ENCODE data around the gene ICA1. TPM values are rescaled to one million over a fixed set of nuclear protein-coding genes. Genes with fewer than 3 reads are reported as not detected.

Gene ICA1
- total RNA-seq, 3 donors from 2014 or later, result 22.1 to 70.1 (median 45.7) TPM

DNA sequence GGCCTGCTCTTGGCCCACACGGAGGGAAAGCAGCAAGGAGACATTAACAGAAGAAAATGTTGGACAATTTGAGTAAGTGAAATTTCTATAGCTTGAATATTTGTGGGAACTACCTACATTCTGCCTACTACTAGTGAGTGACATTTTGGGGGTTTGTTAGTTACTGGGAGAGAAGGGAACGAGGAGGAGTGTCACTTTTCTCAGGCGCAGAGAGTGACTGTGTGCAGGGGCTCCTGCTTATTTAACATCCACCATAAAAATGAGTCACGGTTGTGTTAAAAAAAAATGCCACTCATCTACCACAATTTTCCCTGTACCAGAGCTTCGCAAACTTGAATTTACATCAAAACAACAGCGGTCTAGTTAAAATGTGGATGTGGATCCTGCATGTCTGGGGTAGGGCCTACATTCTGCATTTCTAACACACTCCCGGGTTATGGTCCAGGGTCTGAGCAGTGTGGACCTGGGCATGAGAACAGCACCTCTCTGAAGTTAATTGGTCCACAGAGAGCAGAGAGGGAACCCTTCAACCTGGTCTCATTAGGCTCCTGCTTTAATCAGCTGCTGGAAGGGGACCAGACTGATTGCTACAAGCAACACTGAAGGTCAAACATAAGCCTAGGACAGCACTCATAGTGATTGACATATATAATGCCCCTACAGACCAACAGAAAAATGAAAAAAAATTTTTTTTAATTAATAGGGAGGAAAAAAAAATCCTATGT lies 41.4 kb downstream of the ICA1 start:
- Histone ChIP-seq H3K9me3 (no peaks in the 10 kb centered on the region), H3K27ac (no peak overlapping the region), H3K36me3 (no peaks in the 10 kb centered on the region), H3K4me3 (no peak overlapping the region), H3K27me3 (no peaks in the 10 kb centered on the region), H3K4me1 (no peaks in the 10 kb centered on the region)
- TF ChIP-seq POLR2AphosphoS5 (IDR thresholded peaks at IDR 0.05) (no peak), POLR2A (IDR thresholded peaks at IDR 0.05) (no peak)
- TF ChIP-seq, protein P1, sequence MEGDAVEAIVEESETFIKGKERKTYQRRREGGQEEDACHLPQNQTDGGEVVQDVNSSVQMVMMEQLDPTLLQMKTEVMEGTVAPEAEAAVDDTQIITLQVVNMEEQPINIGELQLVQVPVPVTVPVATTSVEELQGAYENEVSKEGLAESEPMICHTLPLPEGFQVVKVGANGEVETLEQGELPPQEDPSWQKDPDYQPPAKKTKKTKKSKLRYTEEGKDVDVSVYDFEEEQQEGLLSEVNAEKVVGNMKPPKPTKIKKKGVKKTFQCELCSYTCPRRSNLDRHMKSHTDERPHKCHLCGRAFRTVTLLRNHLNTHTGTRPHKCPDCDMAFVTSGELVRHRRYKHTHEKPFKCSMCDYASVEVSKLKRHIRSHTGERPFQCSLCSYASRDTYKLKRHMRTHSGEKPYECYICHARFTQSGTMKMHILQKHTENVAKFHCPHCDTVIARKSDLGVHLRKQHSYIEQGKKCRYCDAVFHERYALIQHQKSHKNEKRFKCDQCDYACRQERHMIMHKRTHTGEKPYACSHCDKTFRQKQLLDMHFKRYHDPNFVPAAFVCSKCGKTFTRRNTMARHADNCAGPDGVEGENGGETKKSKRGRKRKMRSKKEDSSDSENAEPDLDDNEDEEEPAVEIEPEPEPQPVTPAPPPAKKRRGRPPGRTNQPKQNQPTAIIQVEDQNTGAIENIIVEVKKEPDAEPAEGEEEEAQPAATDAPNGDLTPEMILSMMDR (IDR thresholded peaks at IDR 0.05), result no peak
- intact Hi-C loops (cut with DNase I; ENCODE audit: low total_unique reads), result no loop called here
- DNase-seq (ENCODE audit: low spot score in 2 of 2), result no peak

DNA sequence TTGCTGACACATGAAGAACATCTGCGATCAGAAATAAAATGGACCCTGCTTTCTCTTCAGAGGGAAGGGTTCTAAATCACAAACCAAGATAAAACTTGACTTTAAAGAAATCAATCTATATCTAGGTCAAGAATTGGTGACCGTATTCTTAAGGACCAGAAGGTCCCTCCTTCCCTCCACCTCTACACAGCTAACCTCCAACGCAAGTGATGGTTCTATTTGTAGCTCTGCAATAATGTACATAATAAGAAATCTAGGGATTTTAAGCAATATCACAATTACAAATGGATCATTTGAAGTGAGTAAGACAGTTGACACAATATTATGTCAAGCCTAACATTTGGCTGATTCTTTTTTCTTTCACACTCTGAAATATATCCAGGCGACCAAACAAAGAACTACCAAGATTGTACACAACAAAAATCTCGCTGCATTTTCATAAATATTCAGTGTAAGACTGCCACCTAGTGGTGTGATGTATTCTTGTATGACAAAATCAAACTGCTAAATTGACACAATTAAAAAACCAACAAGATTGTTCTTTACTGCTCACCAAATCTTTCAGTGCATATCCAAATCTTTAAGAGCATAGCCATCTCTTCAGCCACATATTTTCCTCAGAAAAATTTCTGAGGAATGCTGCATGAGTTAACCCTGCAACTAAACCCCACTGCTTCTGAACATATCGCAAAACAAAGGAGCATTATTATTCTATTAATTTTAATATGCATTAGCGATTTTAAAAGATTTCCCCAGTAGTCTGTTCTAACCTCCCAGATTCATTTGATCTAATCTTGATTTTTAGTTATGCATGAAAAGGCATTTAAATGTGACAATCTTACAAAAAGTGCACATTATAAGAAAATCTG lies 44.5 kb downstream of the ICA1 start:
- TF ChIP-seq POLR2AphosphoS5 (IDR thresholded peaks at IDR 0.05) (no peak), POLR2A (IDR thresholded peaks at IDR 0.05) (no peak)
- TF ChIP-seq, protein P1 (IDR thresholded peaks at IDR 0.05), result peak; percentile 70 to 87 (median 75)
- no peaks in the 10 kb centered on the region for H3K27me3 ChIP-seq
- no peaks in the 10 kb centered on the region for H3K4me1 ChIP-seq
- no peak overlapping the region for H3K4me3 ChIP-seq
- intact Hi-C loops (cut with DNase I; ENCODE audit: low total_unique reads), result loop anchor here (2.0 kb wide), 1 partner anchor 53 kb away; no protein-coding TSS in a partner anchor
- no peaks in the 10 kb centered on the region for H3K9me3 ChIP-seq
- H3K27ac ChIP-seq, result no peak overlapping the region
- no peak for DNase-seq (ENCODE audit: low spot score in 2 of 2)
- no peaks in the 10 kb centered on the region for H3K36me3 ChIP-seq

DNA sequence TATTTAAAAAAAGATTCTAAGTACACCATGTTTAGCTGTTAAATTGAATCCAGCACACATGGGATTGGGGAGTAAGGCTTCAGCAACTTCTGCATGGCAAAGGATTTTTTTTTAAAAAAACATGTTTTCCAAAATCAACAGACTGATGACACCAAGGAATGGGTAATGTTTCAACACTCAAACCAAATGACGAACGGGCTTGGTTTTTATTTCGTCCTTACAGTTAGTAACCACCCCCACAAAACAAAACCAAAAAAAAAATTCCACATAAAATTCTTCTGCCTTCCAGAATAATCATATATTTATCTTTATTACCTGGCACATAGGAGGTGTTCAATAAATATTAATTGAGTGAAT lies 45.7 kb downstream of the ICA1 start:
- Histone ChIP-seq H3K4me1 (no peaks in the 10 kb centered on the region), H3K36me3 (no peaks in the 10 kb centered on the region), H3K4me3 (no peak overlapping the region), H3K27ac (no peak overlapping the region), H3K27me3 (no peaks in the 10 kb centered on the region), H3K9me3 (no peaks in the 10 kb centered on the region)
- intact Hi-C loops (cut with DNase I; ENCODE audit: low total_unique reads), result no loop called here
- TF ChIP-seq, protein P1 (IDR thresholded peaks at IDR 0.05), result no peak
- no peak for DNase-seq (ENCODE audit: low spot score in 2 of 2)

DNA sequence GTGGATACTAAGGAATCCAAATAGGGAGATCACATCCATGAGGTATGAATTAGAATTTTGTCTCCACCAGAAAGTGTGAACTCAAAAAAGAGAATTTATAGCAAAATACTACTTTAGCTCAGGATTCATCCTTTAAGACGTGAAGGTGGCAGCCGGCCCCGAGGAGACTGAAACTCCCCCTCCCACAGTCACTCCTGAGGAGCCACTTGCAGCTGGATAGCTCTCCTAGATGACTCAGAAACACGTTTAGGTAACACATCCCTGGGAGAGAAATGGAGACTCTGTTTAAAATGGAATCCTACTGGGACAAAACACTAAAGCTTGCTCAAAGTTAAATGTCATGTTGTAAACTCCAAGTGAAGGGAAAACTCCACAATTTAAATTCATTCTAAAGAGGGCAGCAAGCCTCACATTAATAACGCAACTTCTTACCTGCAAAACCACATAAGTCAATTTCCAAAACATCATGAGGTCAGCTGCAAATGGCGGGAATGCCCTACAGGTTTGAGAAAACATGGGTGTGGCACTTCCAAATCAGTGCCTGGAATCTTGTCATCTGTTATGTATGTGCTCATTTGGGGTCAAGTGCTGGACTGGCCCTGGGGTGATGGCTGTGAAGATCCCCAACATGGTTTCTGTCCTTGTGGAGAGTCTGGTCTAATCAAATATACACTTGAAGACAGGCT lies 46.2 kb downstream of the ICA1 start:
- DNase-seq (ENCODE audit: low spot score in 2 of 2), result no peak
- TF ChIP-seq POLR2AphosphoS5 (IDR thresholded peaks at IDR 0.05) (no peak), POLR2A (IDR thresholded peaks at IDR 0.05) (no peak)
- TF ChIP-seq, protein P1 (IDR thresholded peaks at IDR 0.05), result no peak
- no peaks in the 10 kb centered on the region for H3K9me3 ChIP-seq
- intact Hi-C loops (cut with DNase I; ENCODE audit: low total_unique reads), result no loop called here
- no peak overlapping the region for H3K4me3 ChIP-seq
- H3K27me3 ChIP-seq, result no peaks in the 10 kb centered on the region
- H3K27ac ChIP-seq, result no peak overlapping the region
- H3K36me3 ChIP-seq, result no peaks in the 10 kb centered on the region
- no peaks in the 10 kb centered on the region for H3K4me1 ChIP-seq

Data from breast epithelium (tissue), 4 donors.